ENCODE measurements around the gene FETUB. TPM values are rescaled to one million over a fixed set of nuclear protein-coding genes. Genes with fewer than 3 reads are reported as not detected.

The FETUB gene, protein sequence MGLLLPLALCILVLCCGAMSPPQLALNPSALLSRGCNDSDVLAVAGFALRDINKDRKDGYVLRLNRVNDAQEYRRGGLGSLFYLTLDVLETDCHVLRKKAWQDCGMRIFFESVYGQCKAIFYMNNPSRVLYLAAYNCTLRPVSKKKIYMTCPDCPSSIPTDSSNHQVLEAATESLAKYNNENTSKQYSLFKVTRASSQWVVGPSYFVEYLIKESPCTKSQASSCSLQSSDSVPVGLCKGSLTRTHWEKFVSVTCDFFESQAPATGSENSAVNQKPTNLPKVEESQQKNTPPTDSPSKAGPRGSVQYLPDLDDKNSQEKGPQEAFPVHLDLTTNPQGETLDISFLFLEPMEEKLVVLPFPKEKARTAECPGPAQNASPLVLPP
- not detected for total RNA-seq
- long read RNA-seq, result 0 reads

DNA sequence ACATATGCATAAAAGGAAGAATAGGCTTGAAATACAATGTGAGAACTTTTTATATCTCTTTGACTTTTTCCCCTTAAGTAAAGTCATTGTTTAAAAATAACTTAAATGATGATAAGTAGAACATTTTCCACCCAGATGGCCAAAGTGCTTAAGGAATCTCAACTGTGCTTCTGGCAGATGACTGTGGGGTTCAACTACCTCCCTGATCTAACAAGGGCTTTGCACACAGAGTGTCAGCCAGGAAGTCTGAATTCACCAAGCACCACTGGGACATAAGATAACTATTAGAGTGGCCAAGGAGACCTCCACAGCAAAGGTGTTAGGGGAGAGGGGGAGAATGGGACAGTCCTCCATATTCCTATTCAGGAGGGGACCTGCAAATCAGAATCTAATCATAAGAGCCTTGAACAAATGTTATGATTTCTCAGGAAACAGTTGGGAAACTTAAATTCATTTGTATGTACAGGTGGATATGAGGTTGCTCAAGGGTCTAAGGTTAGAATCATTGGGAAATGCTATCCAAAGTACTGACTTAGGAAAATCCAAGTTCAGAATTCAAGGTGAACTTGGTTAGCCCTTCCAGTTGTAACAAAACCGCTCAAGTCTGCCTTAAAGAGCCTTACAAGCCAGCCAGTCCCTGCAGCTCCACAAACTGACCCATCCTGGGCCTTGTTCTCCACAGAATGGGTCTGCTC, at the start of gene FETUB:
TSS of gene FETUB (plus strand) at position 622 of the 695 bp plus-strand sequence. CDS start at position 684, 62 bp downstream.
- H3K9me3 ChIP-seq, result no peaks in the 10 kb centered on the region
- TF ChIP-seq, protein P1, sequence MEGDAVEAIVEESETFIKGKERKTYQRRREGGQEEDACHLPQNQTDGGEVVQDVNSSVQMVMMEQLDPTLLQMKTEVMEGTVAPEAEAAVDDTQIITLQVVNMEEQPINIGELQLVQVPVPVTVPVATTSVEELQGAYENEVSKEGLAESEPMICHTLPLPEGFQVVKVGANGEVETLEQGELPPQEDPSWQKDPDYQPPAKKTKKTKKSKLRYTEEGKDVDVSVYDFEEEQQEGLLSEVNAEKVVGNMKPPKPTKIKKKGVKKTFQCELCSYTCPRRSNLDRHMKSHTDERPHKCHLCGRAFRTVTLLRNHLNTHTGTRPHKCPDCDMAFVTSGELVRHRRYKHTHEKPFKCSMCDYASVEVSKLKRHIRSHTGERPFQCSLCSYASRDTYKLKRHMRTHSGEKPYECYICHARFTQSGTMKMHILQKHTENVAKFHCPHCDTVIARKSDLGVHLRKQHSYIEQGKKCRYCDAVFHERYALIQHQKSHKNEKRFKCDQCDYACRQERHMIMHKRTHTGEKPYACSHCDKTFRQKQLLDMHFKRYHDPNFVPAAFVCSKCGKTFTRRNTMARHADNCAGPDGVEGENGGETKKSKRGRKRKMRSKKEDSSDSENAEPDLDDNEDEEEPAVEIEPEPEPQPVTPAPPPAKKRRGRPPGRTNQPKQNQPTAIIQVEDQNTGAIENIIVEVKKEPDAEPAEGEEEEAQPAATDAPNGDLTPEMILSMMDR (IDR thresholded peaks at IDR 0.05), result no peak
- no peak for DNase-seq
- no peak within 1 kb of the TSS for H3K4me3 ChIP-seq
- no peak for ATAC-seq
- H3K27ac ChIP-seq, result no peak within 1 kb of the TSS
- H3K36me3 ChIP-seq, result no peaks in the 10 kb centered on the region
- intact Hi-C loops (cut with DNase I), result no loop called here
- peaks cover 3% of the 10 kb centered on the region for H3K4me1 ChIP-seq
- peaks cover 42% of the 10 kb centered on the region for H3K27me3 ChIP-seq

DNA sequence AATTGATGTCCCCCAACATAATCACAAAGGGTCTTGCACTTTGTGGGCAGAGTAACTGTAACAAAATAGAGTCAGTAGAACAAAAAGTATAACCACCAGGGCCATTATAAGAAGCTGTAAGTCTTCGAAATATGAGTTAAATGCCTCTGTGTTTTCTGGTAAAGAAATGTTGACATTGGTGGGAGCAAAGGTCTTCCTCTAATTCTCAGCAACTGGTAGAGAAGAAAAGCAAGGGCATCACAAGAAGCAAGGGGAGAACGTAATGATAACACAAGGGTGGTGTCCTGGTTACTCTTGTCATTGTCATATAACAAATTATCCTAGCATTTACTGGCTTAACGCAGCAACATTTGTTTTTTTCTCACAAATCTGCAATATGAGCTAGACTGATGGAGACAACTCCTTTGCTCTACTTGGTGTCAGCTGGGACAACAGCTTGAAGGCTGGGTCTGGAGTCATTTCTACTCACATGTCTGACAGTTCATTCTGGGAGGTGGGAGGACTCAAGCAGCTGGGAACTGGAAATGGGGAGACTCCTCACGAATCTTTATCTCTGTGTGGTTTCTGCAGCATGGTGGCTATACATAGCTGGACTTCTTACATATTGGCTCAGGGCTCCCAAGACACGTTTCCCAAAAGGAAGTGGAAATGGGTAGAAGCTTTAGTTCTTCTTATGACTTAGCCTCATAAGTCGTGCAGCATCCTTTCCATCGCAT, 49.5 kb upstream of the FETUB start:
- intact Hi-C loops (cut with DNase I), result no loop called here
- Histone ChIP-seq H3K4me1 (no peaks in the 10 kb centered on the region), H3K27me3 (no peaks in the 10 kb centered on the region), H3K27ac (no peak overlapping the region), H3K36me3 (peaks cover 5% of the 10 kb centered on the region), H3K9me3 (no peaks in the 10 kb centered on the region), H3K4me3 (no peak overlapping the region)
- ATAC-seq (no peak), DNase-seq (no peak)
- TF ChIP-seq, protein P1 (IDR thresholded peaks at IDR 0.05), result no peak

DNA sequence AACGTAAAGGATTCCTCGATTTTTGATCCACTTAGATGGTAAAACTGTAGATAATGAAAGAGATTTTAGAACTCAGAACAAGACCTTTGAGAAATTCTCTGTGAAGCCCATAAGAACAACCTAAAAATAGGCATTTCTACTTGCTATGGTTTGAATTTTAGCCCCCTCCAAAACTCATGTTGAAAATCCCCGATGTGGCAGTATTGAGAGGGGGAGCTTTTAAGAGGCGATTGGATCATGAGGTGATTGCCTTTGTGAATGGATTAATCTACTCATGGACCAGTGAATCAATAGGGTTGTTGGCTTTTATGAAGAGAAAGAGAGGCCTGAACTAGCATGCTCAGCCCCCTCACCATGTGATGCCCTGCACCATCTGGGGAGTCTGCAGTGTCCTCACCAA, 47.5 kb upstream of the FETUB start:
- H3K4me3 ChIP-seq, result no peak overlapping the region
- no peaks in the 10 kb centered on the region for H3K9me3 ChIP-seq
- no peaks in the 10 kb centered on the region for H3K27me3 ChIP-seq
- DNase-seq (no peak), ATAC-seq (no peak)
- TF ChIP-seq, protein P1 (IDR thresholded peaks at IDR 0.05), result no peak
- no peaks in the 10 kb centered on the region for H3K36me3 ChIP-seq
- intact Hi-C loops (cut with DNase I), result no loop called here
- H3K4me1 ChIP-seq, result no peaks in the 10 kb centered on the region
- no peak overlapping the region for H3K27ac ChIP-seq

DNA sequence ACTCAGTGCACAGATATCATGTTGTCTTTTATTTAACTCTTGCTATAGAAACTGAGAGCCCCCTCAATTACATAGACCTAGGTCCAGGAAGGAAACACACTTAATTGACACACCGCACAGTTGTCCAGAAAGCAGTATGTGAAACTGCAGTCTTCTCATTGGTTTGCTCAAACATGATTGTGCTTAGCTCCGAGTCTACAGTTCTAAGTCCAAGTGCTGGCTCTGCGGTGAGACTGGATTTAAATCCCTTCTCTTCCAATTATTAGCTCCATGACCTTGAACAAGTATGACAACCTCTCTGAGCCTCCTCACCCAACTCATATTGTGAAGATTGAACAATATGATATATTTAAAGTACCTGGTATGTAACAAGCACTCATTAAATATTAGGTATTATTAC, 46.3 kb upstream of the FETUB start:
- intact Hi-C loops (cut with DNase I), result no loop called here
- DNase-seq (no peak), ATAC-seq (no peak)
- no peaks in the 10 kb centered on the region for H3K36me3 ChIP-seq
- TF ChIP-seq, protein P1 (IDR thresholded peaks at IDR 0.05), result no peak
- H3K9me3 ChIP-seq, result no peaks in the 10 kb centered on the region
- no peaks in the 10 kb centered on the region for H3K27me3 ChIP-seq
- no peak overlapping the region for H3K4me3 ChIP-seq
- H3K27ac ChIP-seq, result no peak overlapping the region
- H3K4me1 ChIP-seq, result no peaks in the 10 kb centered on the region

DNA sequence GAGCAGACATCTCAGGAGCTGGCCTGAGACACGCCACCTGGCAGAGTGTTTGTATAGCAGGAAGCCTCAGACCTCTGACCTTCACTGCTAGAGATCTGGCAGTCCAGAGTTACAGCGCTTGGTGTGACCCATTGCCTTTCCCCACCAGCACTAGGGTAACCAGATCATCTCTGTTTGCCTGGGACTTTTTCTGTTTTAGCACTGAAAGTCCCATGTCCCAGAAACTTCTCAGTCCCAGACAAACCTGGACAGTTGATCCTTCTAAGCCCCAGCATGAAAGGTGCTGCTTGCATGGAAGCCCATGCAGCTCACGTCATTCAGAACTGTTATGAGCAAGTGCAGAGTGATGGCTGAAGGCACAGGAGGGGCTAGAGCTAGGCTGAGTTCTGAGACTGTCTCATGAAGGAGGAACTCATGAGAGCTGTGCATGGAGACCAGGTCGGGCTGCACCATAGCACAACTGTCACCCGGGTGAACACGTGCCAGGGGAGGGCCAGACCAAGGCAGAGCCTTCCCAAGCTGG, 45.5 kb upstream of the FETUB start:
- Histone ChIP-seq H3K27ac (no peak overlapping the region), H3K4me1 (no peaks in the 10 kb centered on the region), H3K36me3 (no peaks in the 10 kb centered on the region), H3K9me3 (no peaks in the 10 kb centered on the region), H3K4me3 (no peak overlapping the region), H3K27me3 (no peaks in the 10 kb centered on the region)
- DNase-seq (no peak), ATAC-seq (no peak)
- TF ChIP-seq, protein P1 (IDR thresholded peaks at IDR 0.05), result no peak
- intact Hi-C loops (cut with DNase I), result no loop called here

Data from upper lobe of right lung (tissue), 1 donor.